Heart left ventricle (tissue), 16 donors: ENCODE data around the gene SLC37A1. TPM values are rescaled to one million over a fixed set of nuclear protein-coding genes. Genes with fewer than 3 reads are reported as not detected.

Experiments
- ATAC-seq, 4 donors: fragments of 200-7000 bp; cut with Tn5 transposase; one replicate each; pipeline ENCODE4 v1.9.1; 2020 to 2022; ENCODE audit warnings: moderate library complexity in 4 of 4, mild to moderate bottlenecking in 3 of 4, moderate number of reproducible peaks in 1 of 4
- DNase-seq, 5 donors: peaks; one replicate each; pipeline ENCODE4 v3.0.0-alpha.2; 2020
- H3K27ac ChIP-seq, 12 donors: fragments of 200-600 bp; sonication (generic) in 4 of 12; one replicate each; pipeline versions ENCODE4 v1.5.0 to v1.8.0; 2016 to 2022; ENCODE audit warnings: mild to moderate bottlenecking in 2 of 12
- H3K27me3 ChIP-seq, 9 donors: fragments of 200-600 bp; sonication (generic) in 2 of 9; one replicate each; pipeline versions ENCODE4 v1.5.1 to v1.8.0; 2016 to 2022; ENCODE audit warnings: mild to moderate bottlenecking in 3 of 9
- H3K36me3 ChIP-seq, 9 donors: fragments of 200-600 bp; sonication (generic) in 2 of 9; one replicate each; pipeline versions ENCODE4 v1.5.0 to v1.8.0; 2018 to 2022; ENCODE audit warnings: mild to moderate bottlenecking in 2 of 9
- H3K4me1 ChIP-seq, 12 donors: fragments of 200-600 bp; sonication (generic) in 4 of 12; one replicate each; pipeline versions ENCODE4 v1.5.0 to v1.8.0; 2016 to 2022; ENCODE audit warnings: mild to moderate bottlenecking in 3 of 12
- H3K4me3 ChIP-seq, 12 donors: fragments of 200-600 bp; sonication (generic) in 4 of 12; one replicate each; pipeline versions ENCODE4 v1.5.0 to v1.8.0; 2017 to 2022; ENCODE audit warnings: mild to moderate bottlenecking in 9 of 12, moderate library complexity in 4 of 12
- H3K9me3 ChIP-seq, 12 donors: fragments of 200-600 bp; sonication (generic) in 4 of 12; one replicate each; pipeline versions ENCODE4 v1.5.0 to v1.8.0; 2016 to 2022; ENCODE audit warnings: mild to moderate bottlenecking in 1 of 12
- CTCF ChIP-seq, 12 donors: fragments of 200-600 bp; sonication (generic) in 4 of 12; IDR thresholded peaks; one replicate each; pipeline versions ENCODE4 v1.5.0 to v1.8.0; 2018 to 2022; ENCODE audit warnings: antibody characterized with exemption in 12 of 12, mild to moderate bottlenecking in 5 of 12
- POLR2A ChIP-seq, 2 donors: fragments of 450-650 bp; IDR thresholded peaks; one replicate each; pipeline ENCODE4 v1.6.1; 2017; ENCODE audit warnings: antibody characterized with exemption in 2 of 2, mild to moderate bottlenecking in 2 of 2, moderate library complexity in 2 of 2
- WGBS, 4 donors: extraction: QIAGEN DNeasy Blood & Tissue Kit in 2 of 4; methylation state at CpG; one replicate each; pipeline versions ENCODE4 v1.1.5 to v1.1.7; 2013 to 2018; 5-methylcytosine and 5-hydroxymethylcytosine counted together
- intact Hi-C, 10 donors: fragments of 100-400 bp; cut with DNase I; formaldehyde crosslinking; loops; one replicate each; pipeline versions ENCODE4 v1.11.1 to v1.14.2; 2022
- polyA plus RNA-seq, 2 donors: library from polyadenylated mRNA; stranded (reverse); fragments of 200-250 nt; gene quantifications; one replicate each; pipeline ENCODE4 v1.2.3, GENCODE V29; 2013
- total RNA-seq, 9 donors: library from RNA; depleted of rRNA in 2 of 9; stranded (reverse); fragments of >200 nt in 2 of 9; fragmentation: NEBNext Ultra II Directional in 3 of 9; extraction: Animal tissue kit (Norgen Biotek cat#: 25700) in 3 of 9; gene quantifications; one replicate each; pipeline versions ENCODE4 v1.1.0 to v1.2.4, GENCODE V29; 2016 to 2023
- donor health status: ischemic (EF 13 %, LVEDD 7.1; RV severe dilation, severe dysfunction).
- donor health status: healthy with polysubstance abuse.
- donor health status: DM: no; HTN: yes; CAD: no.
- donor health status: DM: no; HTN: no; CAD: no.
- donor health status: ischemic (EF 25% LVEDD 6.9; RV normal size, moderate dysfunction).
- donor health status: ischemic (EF 25% LVEDD 5.7; RV mildly dilated, moderate dysfunction).
- donor health status: healthy.
- donor health status: DM: yes; HTN: yes; CAD: no.
- donor health status: ischemic (EF 35%, LVEDD 5.7; RV mildly dilated, moderate dysfunction).
- donor health status: nonischemic (EF 11% LVEDD 7.7; RV severe dilation, severe dysfunction).
- donor health status: DM: yes; HTN: yes; CAD: no.
- donor health status: PGD.
- donor health status: ischemic (EF 29% LVEDD 5.4; RV normal size, mild dysfunction).
- donor health status: nonischemic (EF 23%, LVEDD 6.1; RV moderate dilation, normal function).

SLC37A1 gene
- total and polyA plus RNA-seq, 11 donors: 2.2 to 13.0 (median 3.8) TPM

DNA sequence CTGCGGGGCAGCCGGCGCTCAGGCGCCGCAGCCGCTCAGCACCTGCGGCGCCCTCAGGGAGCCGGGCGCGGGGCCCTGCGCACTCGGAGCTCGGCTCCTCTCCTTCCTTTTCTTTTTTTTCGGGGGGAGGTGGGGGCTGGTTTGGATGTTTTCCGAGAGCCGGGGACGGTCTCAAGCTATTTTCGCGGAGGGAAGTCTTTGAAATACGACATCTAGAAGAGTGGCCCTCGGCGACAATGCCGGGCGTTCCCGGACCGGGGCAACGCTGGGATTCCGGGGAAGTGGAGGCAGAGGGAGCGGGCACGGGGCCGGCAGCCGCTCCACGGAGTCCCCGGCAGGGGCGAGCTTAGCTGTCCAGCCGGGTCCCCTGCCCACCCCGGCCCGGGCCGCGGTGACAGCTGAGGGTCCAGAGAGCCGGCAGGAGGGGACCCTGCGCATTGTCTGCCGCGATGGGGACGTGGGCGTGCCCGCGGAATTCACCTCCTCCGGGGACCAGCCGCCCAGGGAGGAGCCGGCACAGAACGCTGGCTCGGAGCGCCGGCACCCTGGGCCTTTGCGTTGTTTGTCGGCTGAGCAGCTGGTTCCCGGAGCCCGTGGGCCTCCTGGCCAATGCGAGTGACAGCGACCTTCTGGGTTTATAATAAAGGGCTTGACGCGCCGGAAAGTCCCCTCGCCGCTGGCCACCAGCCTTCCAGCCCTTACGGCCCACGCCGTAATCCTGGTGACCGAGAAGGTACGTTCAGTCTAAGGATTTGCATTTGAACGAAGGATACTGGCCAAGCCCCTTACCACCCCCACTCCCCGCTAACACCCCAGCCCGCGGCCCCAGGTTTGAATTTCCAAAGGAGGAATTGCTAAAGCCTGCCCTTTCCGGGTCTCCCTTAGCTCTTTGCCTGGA, 582 bp downstream of the SLC37A1 start:
- DNase-seq (peak; percentile 48 to 82 (median 63)), ATAC-seq (peak in 3 of 4 donors; percentile 75 to 83 (median 80))
- 1 to 4% (median 1%) methylated on average over 6 to 77 of the region's 77 CpGs for WGBS, 4 donors
- Histone ChIP-seq H3K27me3 (no peaks in the 10 kb centered on the region), H3K4me1 (peaks cover 0 to 23% (median 13%) of the 10 kb centered on the region in 12 donors), H3K36me3 (peaks cover 0 to 13% (median 11%) of the 10 kb centered on the region in 9 donors), H3K27ac (peak overlapping the region in 11 of 12 donors; percentile 50 to 85 (median 71)), H3K9me3 (no peaks in the 10 kb centered on the region), H3K4me3 (peak overlapping the region; percentile 65 to 90 (median 81))
- intact Hi-C loops: no loop called here
- TF ChIP-seq POLR2A (IDR thresholded peaks at IDR 0.05): no peak
- no peak for TF ChIP-seq CTCF (IDR thresholded peaks at IDR 0.05)

GRCh38 chr21:42514883-42515228, 1.2 kb downstream of the SLC37A1 start:
- Histone ChIP-seq H3K36me3 (peaks cover 0 to 19% (median 17%) of the 10 kb centered on the region in 9 donors), H3K4me3 (peak overlapping the region; percentile 65 to 90 (median 81)), H3K27ac (peak overlapping the region in 8 of 12 donors; percentile 50 to 85 (median 72)), H3K4me1 (peaks cover 0 to 23% (median 13%) of the 10 kb centered on the region in 12 donors), H3K27me3 (no peaks in the 10 kb centered on the region), H3K9me3 (no peaks in the 10 kb centered on the region)
- no peak for TF ChIP-seq CTCF (IDR thresholded peaks at IDR 0.05)
- TF ChIP-seq POLR2A (IDR thresholded peaks at IDR 0.05): no peak
- DNase-seq (no peak), ATAC-seq (no peak)
- 28 to 37% (median 33%) methylated on average over 5 of the region's 5 CpGs for WGBS, 4 donors
- intact Hi-C loops: no loop called here

DNA sequence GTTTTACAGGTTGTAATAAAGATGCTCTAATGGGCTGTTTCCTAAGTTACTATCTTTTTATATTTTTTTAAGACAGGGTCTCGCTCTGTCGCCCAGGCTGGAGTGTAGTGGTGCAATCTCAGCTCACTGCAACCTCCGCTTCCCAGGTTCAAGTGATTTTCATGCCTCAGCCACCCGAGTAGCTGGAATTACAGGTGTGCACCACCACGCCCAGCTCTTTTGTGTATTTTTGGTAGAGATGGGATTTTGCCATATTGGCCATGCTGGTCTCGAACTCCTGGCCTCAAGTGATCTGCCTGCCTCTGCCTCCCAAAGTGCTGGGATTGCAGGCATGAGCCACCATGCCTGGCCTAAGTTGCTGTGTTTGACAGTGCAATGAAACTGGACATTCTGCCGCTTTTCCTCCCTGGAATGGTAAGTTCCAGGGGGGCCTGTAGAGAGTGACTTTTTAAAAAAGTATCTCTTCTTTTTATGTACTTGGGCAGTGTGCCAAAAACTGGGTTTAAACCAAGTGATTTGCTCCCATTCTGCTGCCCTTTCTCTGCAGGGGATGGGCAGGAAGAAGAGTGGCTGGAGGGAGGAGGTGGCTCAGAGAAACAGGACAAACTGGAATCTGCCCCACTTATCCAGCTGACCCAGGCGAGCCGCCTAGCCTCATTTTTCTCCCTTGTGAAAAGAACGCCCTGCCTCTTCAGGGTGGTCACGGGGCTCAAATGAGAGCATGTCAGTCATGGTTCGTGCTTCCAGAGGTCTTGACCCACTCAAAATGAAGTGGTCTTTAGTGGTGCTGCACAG, 2.3 kb downstream of the SLC37A1 start:
- DNase-seq: no peak
- H3K36me3 ChIP-seq: peaks cover 0 to 29% (median 22%) of the 10 kb centered on the region in 9 donors
- peaks cover 0 to 23% (median 13%) of the 10 kb centered on the region in 12 donors for H3K4me1 ChIP-seq
- no peak overlapping the region for H3K27ac ChIP-seq
- no peak for ATAC-seq
- 91 to 97% (median 96%) methylated on average over 12 of the region's 12 CpGs for WGBS, 4 donors
- intact Hi-C loops: no loop called here
- H3K9me3 ChIP-seq: no peaks in the 10 kb centered on the region
- no peaks in the 10 kb centered on the region for H3K27me3 ChIP-seq
- TF ChIP-seq CTCF (IDR thresholded peaks at IDR 0.05) (no peak), POLR2A (IDR thresholded peaks at IDR 0.05) (no peak)
- peak overlapping the region in 1 of 12 donors; percentile 88 for H3K4me3 ChIP-seq

DNA sequence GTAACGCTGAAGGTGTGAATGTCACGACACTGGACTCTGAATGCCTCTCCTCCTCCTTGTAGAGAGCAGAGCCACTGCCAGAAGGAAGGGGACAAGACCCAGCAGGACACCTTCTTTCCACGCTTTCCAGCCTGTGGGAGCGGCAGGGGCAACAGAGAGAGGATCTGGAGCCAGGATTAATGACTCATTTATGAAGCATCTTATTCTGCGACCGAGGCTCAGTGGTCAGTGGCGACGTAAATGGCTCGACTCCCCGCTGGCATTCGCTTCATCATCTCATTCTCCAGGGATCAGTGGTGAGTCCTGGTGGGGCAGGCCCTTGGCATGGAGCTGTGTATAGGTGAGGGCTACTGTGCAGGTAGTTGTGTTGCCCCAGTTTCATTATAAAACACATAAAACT, 4.6 kb downstream of the SLC37A1 start:
- DNase-seq: no peak
- no peak for ATAC-seq
- 86 to 91% (median 89%) methylated on average over 6 to 11 of the region's 11 CpGs for WGBS, 4 donors
- TF ChIP-seq CTCF (IDR thresholded peaks at IDR 0.05) (no peak), POLR2A (IDR thresholded peaks at IDR 0.05) (no peak)
- H3K27ac ChIP-seq: no peak overlapping the region
- peaks cover 0 to 49% (median 28%) of the 10 kb centered on the region in 9 donors for H3K36me3 ChIP-seq
- intact Hi-C loops: no loop called here
- peaks cover 0 to 23% (median 12%) of the 10 kb centered on the region in 12 donors for H3K4me1 ChIP-seq
- no peaks in the 10 kb centered on the region for H3K9me3 ChIP-seq
- no peak overlapping the region for H3K4me3 ChIP-seq
- no peaks in the 10 kb centered on the region for H3K27me3 ChIP-seq
